HG03442 (cell line): ENCODE data around the gene ACSF2.
"Not testable (repeated sequence)": the region's sequence is repeated elsewhere in the genome, so short reads cannot be mapped to it uniquely, and the experiment has no call there.

Source experiments
- ATAC-seq: cut with Tn5 transposase; IDR thresholded peaks from one replicate; pipeline ENCODE4 v1.9.1; 2021; ENCODE audit warnings: mild to moderate bottlenecking, moderate library complexity; ENCODE audit not compliant: unreplicated experiment

ACSF2 gene

GRCh38 chr17:50461550-50462132 lies 35.6 kb downstream of the ACSF2 start:
- ATAC-seq = no peak

DNA sequence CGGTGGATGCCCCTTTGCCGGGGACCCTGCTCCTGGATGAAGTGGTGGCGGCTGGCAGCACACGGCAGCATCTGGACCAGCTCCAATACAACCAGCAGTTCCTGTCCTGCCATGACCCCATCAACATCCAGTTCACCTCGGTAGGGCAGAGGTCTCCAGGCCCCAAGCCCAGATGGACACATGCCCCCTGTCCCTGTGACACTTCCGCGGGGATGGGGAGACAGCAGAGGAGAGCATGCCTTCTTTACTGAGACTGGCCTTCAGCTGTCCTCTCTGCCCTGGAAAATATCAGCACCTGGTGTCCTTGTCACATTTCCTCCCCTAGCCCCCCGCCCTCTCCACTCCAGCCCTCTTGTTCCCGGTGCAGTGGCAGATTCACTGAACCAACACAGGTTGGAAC lies 36.4 kb downstream of the ACSF2 start:
- ATAC-seq = no peak

GRCh38 chr17:50464121-50464520 lies 38.1 kb downstream of the ACSF2 start:
- ATAC-seq = no peak

- no peak for ATAC-seq
These were observed 38.7 kb downstream of the ACSF2 start for GRCh38 chr17:50464736-50465135.

DNA sequence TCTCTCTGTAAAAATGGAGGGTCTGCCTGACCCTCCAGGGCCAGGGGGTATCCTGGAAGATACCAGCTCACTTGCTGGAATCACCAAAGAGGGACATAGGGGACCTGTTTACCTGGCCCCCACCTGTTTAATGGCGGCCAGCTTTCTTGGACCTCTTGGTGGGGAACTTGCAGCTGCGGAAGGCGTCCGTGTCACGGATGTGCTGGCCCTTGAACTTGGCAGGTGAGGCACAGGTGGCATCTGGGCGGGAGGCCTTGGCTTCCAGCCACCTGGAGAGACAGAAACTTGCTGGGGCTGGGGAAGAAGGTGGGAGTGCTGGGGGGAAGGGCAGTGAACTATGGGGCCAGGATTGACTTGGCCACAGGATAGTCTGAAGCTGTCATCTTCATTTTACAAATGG lies 39.2 kb downstream of the ACSF2 start:
- no peak for ATAC-seq

DNA sequence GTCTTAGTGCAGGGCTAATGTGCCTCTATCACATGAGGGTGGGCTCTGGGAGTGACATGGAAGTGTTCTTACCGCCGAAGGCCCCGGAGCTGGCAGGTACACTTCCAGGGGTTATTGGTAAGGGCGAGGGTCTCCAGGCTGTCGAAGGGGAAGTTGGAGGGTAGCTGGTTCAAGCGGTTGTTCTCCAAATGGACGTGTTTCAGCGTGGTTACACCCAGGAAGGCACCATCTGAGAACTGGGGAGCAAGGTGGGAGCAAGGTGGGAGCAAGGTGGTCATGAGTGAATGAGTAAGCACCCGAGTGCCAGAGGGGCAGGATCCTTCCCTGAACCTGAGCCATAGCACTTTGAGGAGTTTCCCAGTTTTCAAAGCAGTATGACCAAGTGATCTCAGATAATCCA lies 39.6 kb downstream of the ACSF2 start:
- no peak for ATAC-seq

- no peak for ATAC-seq
These were observed 40.5 kb downstream of the ACSF2 start for GRCh38 chr17:50466371-50467113.

- ATAC-seq = no peak
These were observed 41.3 kb downstream of the ACSF2 start for GRCh38 chr17:50467114-50467854.

- ATAC-seq = no peak
These were observed 41.9 kb downstream of the ACSF2 start for GRCh38 chr17:50467855-50468303.

DNA sequence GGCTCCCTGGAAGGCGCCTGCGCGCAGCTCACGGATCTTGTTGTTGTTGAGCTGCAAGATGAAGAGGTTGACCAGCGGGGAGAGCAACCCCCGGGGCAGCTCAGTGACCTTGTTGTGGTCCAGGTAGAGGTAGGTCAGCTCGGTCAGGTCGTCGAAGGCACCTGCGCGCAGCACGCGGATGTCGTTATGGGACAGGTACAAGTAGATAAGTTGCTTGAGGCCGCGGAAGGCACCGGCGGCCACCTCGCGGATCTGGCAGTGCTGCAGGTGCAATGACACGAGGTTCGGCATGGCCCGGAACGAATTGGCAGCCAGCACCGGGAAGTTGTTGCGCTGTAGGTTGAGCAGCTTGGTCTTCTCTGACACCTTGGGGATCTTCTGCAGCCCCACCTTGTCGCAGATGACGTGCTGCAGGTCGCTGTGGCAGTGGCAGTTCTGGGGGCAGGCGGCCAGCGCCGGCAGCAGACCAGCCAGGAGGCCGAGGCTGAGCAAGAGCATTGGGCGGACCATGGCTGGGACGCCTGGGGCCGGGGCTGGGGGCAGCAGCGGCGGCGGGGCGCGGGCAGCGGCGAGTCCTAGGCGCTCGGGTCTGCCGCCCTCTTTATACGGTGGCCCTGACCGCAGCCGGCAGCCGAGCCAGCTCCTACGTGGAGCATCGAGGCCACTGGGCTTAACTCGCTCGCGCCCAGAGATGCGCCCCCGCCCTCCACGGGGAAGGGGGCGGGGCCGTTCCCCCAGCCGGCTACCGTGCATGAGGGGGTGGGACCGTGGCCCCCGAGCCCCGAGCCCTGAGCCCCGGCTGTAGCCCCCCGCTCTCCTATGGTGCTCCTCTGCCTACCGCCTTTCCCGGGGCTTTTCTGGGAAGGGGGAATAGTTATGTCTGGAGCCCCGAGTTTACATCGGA lies 42.5 kb downstream of the ACSF2 start, which contains the start of gene CHAD:
Gene CHAD (minus strand): TSS at position 577 of the 904 bp plus-strand sequence. CDS start 67 bp downstream, at position 510.
- no peak for ATAC-seq

- no peak for ATAC-seq
These were observed 43.2 kb downstream of the ACSF2 start for GRCh38 chr17:50469208-50469605.

DNA sequence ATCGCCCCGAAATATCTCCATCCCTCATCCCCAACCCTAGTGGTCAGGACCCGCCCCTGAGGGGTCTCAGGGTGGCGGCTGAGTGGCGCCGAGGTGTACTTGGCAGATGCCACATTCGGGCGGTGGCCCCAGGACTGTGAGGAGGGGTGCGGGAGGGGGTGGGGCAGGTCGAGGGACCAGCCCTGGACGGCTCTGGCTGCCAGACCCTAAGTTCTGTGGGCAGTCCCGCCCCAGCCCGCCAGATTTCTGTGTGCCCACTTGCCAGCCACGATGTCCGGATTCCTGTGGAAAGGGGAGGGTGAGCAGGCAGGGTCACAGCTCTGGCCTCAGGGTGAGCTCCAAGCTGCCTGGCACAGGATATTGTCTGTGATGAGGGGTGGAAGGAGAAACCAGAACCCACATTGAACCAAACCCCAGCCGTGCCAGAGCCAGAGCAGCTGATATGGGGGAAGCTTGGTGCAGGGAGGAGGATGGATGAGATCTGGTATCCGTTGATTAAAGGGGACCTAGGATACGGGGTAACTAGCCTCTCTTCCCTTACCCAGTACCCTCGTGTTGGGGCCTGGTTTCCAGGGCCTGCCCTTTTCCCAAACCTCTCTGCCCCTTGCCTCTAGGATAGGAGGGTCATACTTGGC lies 43.8 kb downstream of the ACSF2 start:
- no peak for ATAC-seq

- ATAC-seq = no peak
These were observed 44.4 kb downstream of the ACSF2 start for GRCh38 chr17:50470426-50470825.

DNA sequence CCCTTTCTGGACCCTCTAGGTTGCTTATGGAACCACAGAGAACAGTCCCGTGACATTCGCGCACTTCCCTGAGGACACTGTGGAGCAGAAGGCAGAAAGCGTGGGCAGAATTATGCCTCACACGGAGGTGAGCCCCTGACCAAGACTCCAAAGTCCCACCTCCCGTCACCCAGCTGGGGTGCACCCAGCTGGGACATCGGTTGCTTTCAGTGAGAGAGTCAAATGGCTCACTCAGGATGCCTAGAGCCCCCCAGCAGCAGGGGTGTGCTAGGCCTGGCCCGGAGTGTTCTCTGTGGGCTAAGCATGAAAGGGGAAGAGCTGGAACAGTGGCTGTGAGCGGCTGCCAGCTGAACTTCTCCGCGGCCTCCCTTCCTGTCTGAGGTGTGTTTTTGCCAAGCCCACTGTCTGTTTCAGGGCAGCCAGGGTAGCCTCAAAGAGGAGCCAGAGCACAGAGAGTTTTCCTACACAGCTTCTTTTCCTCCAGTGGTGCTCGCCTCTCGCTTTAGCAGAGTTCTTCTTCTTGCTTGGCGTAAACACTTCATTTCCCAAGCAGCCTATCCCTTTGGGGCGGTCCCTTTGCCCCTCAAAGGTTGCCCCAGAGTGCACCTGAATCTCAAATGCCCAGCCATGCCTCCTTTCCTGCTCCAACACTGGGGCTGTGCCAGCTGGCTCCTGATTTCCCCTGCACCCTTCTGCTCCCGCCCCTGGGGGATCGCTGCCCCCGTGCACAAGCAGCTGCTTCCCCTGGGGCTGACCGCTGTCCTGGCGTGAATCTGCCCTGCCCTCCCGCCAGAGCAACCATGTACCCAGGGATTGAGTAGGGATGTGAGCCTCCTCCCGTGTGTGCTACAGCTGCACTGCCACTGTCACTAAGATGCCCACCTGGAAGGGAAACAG lies 45.2 kb downstream of the ACSF2 start:
- ATAC-seq = no peak

DNA sequence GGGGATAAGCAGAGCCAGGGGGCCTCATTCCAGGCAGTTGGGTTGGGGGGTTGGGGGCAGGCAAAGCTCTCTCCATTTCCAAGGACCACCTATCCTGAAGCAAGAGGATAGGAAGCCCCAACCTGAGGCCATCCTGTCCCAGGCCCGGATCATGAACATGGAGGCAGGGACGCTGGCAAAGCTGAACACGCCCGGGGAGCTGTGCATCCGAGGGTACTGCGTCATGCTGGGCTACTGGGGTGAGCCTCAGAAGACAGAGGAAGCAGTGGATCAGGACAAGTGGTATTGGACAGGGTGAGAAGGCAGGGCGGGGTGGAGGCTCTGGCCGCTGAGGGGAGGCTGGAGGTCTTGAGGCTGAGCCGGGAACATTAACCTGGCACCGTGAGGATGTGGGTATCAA lies 46.3 kb downstream of the ACSF2 start:
- no peak for ATAC-seq

- not testable (repeated sequence) for ATAC-seq
These were observed 46.7 kb downstream of the ACSF2 start for GRCh38 chr17:50472761-50473161.

DNA sequence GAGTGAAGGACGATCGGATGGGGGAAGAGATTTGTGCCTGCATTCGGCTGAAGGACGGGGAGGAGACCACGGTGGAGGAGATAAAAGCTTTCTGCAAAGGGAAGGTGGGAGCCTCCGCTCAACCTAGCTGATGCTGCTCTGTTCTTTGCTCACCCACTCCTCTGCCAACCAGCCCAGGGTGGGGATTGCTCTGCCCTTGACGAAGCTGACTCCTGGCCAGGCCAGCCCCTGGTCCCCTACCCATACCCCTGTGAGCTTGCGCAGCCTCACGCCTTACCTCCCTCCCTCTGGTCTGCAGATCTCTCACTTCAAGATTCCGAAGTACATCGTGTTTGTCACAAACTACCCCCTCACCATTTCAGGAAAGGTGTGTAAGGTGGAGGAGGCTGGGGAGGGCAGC lies 47.9 kb downstream of the ACSF2 start:
- no peak for ATAC-seq

GRCh38 chr17:50474523-50474922 lies 48.5 kb downstream of the ACSF2 start:
- ATAC-seq = no peak

DNA sequence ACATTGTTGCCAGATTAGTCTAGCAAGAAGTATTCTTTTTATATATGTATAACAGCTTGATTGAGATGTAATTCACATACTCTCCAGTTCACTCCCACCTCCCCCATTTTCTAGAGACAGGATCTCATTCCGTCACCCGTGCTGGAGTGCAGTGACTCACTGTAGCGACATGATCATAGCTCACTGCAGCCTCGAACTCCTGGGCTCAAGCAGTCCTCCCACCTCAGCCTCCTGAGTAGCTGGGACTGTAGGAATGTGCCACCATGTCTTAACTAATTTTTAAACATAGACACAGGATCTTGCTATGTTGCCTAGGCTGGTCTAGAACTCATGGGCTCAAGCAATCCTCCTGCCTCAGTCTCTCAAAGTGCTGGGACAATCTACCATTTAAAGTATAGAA lies 49.3 kb downstream of the ACSF2 start:
- ATAC-seq = no peak
